ENCODE measurements around the gene POP4. TPM values are rescaled to one million over a fixed set of nuclear protein-coding genes. Genes with fewer than 3 reads are reported as not detected.

Gene POP4
- total and polyA plus RNA-seq, 9 of the 15 experiments (the other 6 are each of a cell fraction or from before 2014, with no cell fraction given), result 42.1 to 128 (median 99.0) TPM

GRCh38 chr19:29643361-29643935 lies 37.4 kb downstream of the POP4 start (continued):
- TF ChIP-seq BHLHE40 (IDR thresholded peaks at IDR 0.05; ENCODE audit: low read length) (no peak), KLF16 (IDR thresholded peaks at IDR 0.05) (no peak), ILF3 (IDR thresholded peaks at IDR 0.05; ENCODE audit: borderline replicate concordance) (no peak), MCM2 (IDR thresholded peaks at IDR 0.05; ENCODE audit: low read depth) (no peak), TSHZ1 (CRISPR knock-in tag; IDR thresholded peaks at IDR 0.05) (peak; percentile 59; the same call in 1 of the 2 replicates), DDX20 (tag; IDR thresholded peaks at IDR 0.05; ENCODE audit: low read depth) (peak; percentile 89), SLC30A9 (CRISPR knock-in tag; IDR thresholded peaks at IDR 0.05) (no peak), POLR3G (IDR thresholded peaks at IDR 0.05; ENCODE audit: extremely low read depth, insufficient read length, insufficient replicate concordance) (no peak), SAP30 (IDR thresholded peaks at IDR 0.05; ENCODE audit: borderline replicate concordance, insufficient read depth, low read depth, low read length, poor library complexity, severe bottlenecking) (no peak), ZNF263 (CRISPR knock-in tag; IDR thresholded peaks at IDR 0.05; ENCODE audit: borderline replicate concordance) (no peak), JUND (IDR thresholded peaks at IDR 0.05; ENCODE audit: borderline replicate concordance, low read depth, low read length) (no peak), JUND (tag; IDR thresholded peaks at IDR 0.05; ENCODE audit: borderline replicate concordance, low read depth, low read length) (no peak), ZNF696 (CRISPR knock-in tag; conservative IDR thresholded peaks at IDR 0.05) (no peak), MECOM (CRISPR knock-in tag; IDR thresholded peaks at IDR 0.05) (peak; percentile 71; the same call in 1 of the 2 replicates), PHTF2 (CRISPR knock-in tag; IDR thresholded peaks at IDR 0.05) (no peak), SMAD3 (CRISPR knock-in tag; conservative IDR thresholded peaks at IDR 0.05) (peak; percentile 83; the same call in 1 of the 2 replicates), ZBTB9 (CRISPR knock-in tag; IDR thresholded peaks at IDR 0.05) (0 out of 2 replicates have a peak, but pooled peaks have one; percentile 49), HCFC1 (IDR thresholded peaks at IDR 0.05; ENCODE audit: low read depth, low read length) (no peak), ZNF778 (CRISPR knock-in tag; IDR thresholded peaks at IDR 0.05) (no peak), CBX2 (IDR thresholded peaks at IDR 0.05; ENCODE audit: insufficient read depth, low read length, poor library complexity, severe bottlenecking) (no peak)
- TF ChIP-seq, protein P1, sequence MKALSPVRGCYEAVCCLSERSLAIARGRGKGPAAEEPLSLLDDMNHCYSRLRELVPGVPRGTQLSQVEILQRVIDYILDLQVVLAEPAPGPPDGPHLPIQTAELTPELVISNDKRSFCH (CRISPR knock-in tag; IDR thresholded peaks at IDR 0.05), result no peak
- TF ChIP-seq, protein P1 (tag; IDR thresholded peaks at IDR 0.05), result peak; percentile 84
- TF ChIP-seq, protein P2, sequence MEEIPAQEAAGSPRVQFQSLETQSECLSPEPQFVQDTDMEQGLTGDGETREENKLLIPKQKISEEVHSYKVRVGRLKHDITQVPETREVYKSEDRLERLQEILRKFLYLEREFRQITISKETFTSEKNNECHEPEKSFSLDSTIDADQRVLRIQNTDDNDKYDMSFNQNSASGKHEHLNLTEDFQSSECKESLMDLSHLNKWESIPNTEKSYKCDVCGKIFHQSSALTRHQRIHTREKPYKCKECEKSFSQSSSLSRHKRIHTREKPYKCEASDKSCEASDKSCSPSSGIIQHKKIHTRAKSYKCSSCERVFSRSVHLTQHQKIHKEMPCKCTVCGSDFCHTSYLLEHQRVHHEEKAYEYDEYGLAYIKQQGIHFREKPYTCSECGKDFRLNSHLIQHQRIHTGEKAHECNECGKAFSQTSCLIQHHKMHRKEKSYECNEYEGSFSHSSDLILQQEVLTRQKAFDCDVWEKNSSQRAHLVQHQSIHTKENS (CRISPR knock-in tag; IDR thresholded peaks at IDR 0.05), result no peak

Measured in K562 (cell line).